HepG2 (cell line): ENCODE measurements around the gene TPST1. TPM values are rescaled to one million over a fixed set of nuclear protein-coding genes. Genes with fewer than 3 reads are reported as not detected.

Experiments
- BCL3 ChIP-seq: sonication (generic); formaldehyde crosslinking; IDR thresholded peaks from 2 replicates; pipeline ENCODE4 v1.5.1; 2020; ENCODE audit warnings: mild to moderate bottlenecking, missing genetic modification reagents, moderate library complexity
- E2F2 ChIP-seq: sonication (generic); formaldehyde crosslinking; IDR thresholded peaks from 2 replicates; pipeline ENCODE4 v1.4.0; 2020; ENCODE audit warnings: missing genetic modification reagents, borderline replicate concordance
- HMGXB4 ChIP-seq, 2 experiments: sonication (generic) in 1 of 2; formaldehyde crosslinking in 1 of 2; IDR thresholded peaks; 2 replicates each; pipeline versions ENCODE4 v1.4.0 to v1.6.1; 2018 to 2020; ENCODE audit warnings: missing genetic modification reagents in 2 of 2, borderline replicate concordance in 1 of 2, low read depth in 1 of 2, mild to moderate bottlenecking in 1 of 2, missing biosample characterization in 1 of 2
- HOXA3 ChIP-seq: sonication (generic); formaldehyde crosslinking; IDR thresholded peaks from 2 replicates; pipeline ENCODE4 v1.5.0; 2020; ENCODE audit warnings: missing genetic modification reagents
- ISL2 ChIP-seq: sonication (generic); formaldehyde crosslinking; IDR thresholded peaks from 2 replicates; pipeline ENCODE4 v1.5.0; 2020; ENCODE audit warnings: missing genetic modification reagents
- ISX ChIP-seq: sonication (generic); formaldehyde crosslinking; conservative IDR thresholded peaks from 2 replicates; pipeline ENCODE4 v1.5.0; 2020; ENCODE audit warnings: missing genetic modification reagents
- NFE2 ChIP-seq: sonication (generic); formaldehyde crosslinking; IDR thresholded peaks from 2 replicates; pipeline ENCODE4 v1.4.0; 2020; ENCODE audit warnings: missing genetic modification reagents
- SMC3 ChIP-seq: IDR thresholded peaks from 2 replicates; pipeline ENCODE4 v1.6.1; 2011; ENCODE audit warnings: low read length, improper control_type of control experiment
- SSRP1 ChIP-seq: IDR thresholded peaks from 2 replicates; pipeline ENCODE4 v1.6.1; 2016; ENCODE audit warnings: control low read depth
- TEAD3 ChIP-seq: optimal IDR thresholded peaks from 2 replicates; pipeline ENCODE3; 2016; ENCODE audit warnings: borderline replicate concordance
- ZBTB43 ChIP-seq: sonication (generic); formaldehyde crosslinking; conservative IDR thresholded peaks from 2 replicates; pipeline ENCODE4 v1.4.0; 2020; ENCODE audit warnings: missing genetic modification reagents
- ZC3H4 ChIP-seq: sonication (generic); formaldehyde crosslinking; IDR thresholded peaks from 2 replicates; pipeline ENCODE4 v1.4.0; 2020; ENCODE audit warnings: missing genetic modification reagents, borderline replicate concordance
- ZNF230 ChIP-seq: sonication (generic); formaldehyde crosslinking; IDR thresholded peaks from 2 replicates; pipeline ENCODE4 v1.4.0; 2020; ENCODE audit warnings: mild to moderate bottlenecking, missing genetic modification reagents
- ZNF24 ChIP-seq: fragments of 450-650 bp; IDR thresholded peaks from 2 replicates; pipeline ENCODE4 v1.6.1; 2017; ENCODE audit warnings: antibody characterized with exemption, mild to moderate bottlenecking
- ZNF33B ChIP-seq: sonication (generic); formaldehyde crosslinking; IDR thresholded peaks from 2 replicates; pipeline ENCODE4 v1.5.1; 2020; ENCODE audit warnings: mild to moderate bottlenecking, missing genetic modification reagents
- ZNF468 ChIP-seq: sonication (generic); formaldehyde crosslinking; IDR thresholded peaks from 2 replicates; pipeline ENCODE4 v1.8.0; 2022; ENCODE audit warnings: mild to moderate bottlenecking, moderate library complexity, missing genetic modification reagents
- ZNF501 ChIP-seq: sonication (generic); formaldehyde crosslinking; IDR thresholded peaks from 2 replicates; pipeline ENCODE4 v1.5.1; 2020; ENCODE audit warnings: mild to moderate bottlenecking, moderate library complexity, missing genetic modification reagents
- ZZZ3 ChIP-seq: sonication (generic); formaldehyde crosslinking; IDR thresholded peaks from 2 replicates; pipeline ENCODE4 v1.4.0; 2020; ENCODE audit warnings: missing genetic modification reagents, mild to moderate bottlenecking, borderline replicate concordance
- polyA plus RNA-seq, 8 experiments: library from polyadenylated mRNA; depleted of rRNA in 3 of 8; stranded (reverse) in 7 of 8; unstranded in 1 of 8; fragments of >200 nt; fragmentation: Illumina TruSeq in 4 of 8; extraction: Trizol in 4 of 8; gene quantifications; 2 replicates each; pipeline versions ENCODE4 v1.2.1 to v1.2.3, GENCODE V29; 2011 to 2016; ENCODE audit warnings: low read depth in 4 of 8, missing spikeins in 1 of 8, mixed read lengths in 1 of 8; ENCODE audit not compliant: insufficient read depth in 1 of 8
- total RNA-seq, 5 experiments: library from RNA; depleted of rRNA; stranded (reverse); fragments of >200 nt; fragmentation: Illumina TruSeq; extraction: Trizol; gene quantifications; 2 replicates each; pipeline ENCODE4 v1.2.3, GENCODE V29; 2016; ENCODE audit warnings: low read depth in 1 of 5
- TF ChIP-seq, protein P1 (sequence below): sonication (generic); formaldehyde crosslinking; conservative IDR thresholded peaks from 2 replicates; pipeline ENCODE4 v1.4.0; 2020; ENCODE audit warnings: missing genetic modification reagents

The TPST1 gene
- total and polyA plus RNA-seq, 2 of the 13 experiments (the other 11 are each of a cell fraction or from before 2014, with no cell fraction given) = 24.3 to 34.1 TPM

GRCh38 chr7:66204822-66205740, at the start of gene TPST1 (continued):
- TF ChIP-seq ZZZ3 (CRISPR knock-in tag) (no peak), ISL2 (CRISPR knock-in tag) (0 out of 2 replicates have a peak, but pooled peaks have one; percentile 28), ISX (CRISPR knock-in tag) (no peak), NFE2 (CRISPR knock-in tag) (no peak), ZNF501 (CRISPR knock-in tag) (no peak; the same call in none of the 2 replicates), ZC3H4 (no peak), HOXA3 (peak; percentile 85; the same call in 1 of the 2 replicates), ZNF33B (CRISPR knock-in tag) (no peak), SMC3 (no peak), ZNF230 (no peak), TEAD3 (CRISPR knock-in tag) (peak; percentile 62), ZBTB43 (CRISPR knock-in tag) (no peak), HMGXB4 (CRISPR knock-in tag; IDR thresholded peaks at IDR 0.05; ENCODE audit: borderline replicate concordance in 1 of 2, low read depth in 1 of 2) (peak; percentile 94 to 97), ZNF24 (no peak), ZNF468 (CRISPR knock-in tag) (no peak), SSRP1 (CRISPR knock-in tag) (no peak), E2F2 (CRISPR knock-in tag) (peak; percentile 85; the same call in 1 of the 2 replicates), BCL3 (CRISPR knock-in tag) (no peak)
- TF ChIP-seq, protein P1, sequence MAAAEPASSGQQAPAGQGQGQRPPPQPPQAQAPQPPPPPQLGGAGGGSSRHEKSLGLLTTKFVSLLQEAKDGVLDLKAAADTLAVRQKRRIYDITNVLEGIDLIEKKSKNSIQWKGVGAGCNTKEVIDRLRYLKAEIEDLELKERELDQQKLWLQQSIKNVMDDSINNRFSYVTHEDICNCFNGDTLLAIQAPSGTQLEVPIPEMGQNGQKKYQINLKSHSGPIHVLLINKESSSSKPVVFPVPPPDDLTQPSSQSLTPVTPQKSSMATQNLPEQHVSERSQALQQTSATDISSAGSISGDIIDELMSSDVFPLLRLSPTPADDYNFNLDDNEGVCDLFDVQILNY (CRISPR knock-in tag) = peak; percentile 73
